ENCODE data around the gene TMEM92. TPM values are rescaled to one million over a fixed set of nuclear protein-coding genes. Genes with fewer than 3 reads are reported as not detected.
"Not testable (repeated sequence)": the region's sequence is repeated elsewhere in the genome, so short reads cannot be mapped to it uniquely, and the experiment has no call there.

Gene TMEM92
- total RNA-seq, 3 donors from 2014 or later: not detected

DNA sequence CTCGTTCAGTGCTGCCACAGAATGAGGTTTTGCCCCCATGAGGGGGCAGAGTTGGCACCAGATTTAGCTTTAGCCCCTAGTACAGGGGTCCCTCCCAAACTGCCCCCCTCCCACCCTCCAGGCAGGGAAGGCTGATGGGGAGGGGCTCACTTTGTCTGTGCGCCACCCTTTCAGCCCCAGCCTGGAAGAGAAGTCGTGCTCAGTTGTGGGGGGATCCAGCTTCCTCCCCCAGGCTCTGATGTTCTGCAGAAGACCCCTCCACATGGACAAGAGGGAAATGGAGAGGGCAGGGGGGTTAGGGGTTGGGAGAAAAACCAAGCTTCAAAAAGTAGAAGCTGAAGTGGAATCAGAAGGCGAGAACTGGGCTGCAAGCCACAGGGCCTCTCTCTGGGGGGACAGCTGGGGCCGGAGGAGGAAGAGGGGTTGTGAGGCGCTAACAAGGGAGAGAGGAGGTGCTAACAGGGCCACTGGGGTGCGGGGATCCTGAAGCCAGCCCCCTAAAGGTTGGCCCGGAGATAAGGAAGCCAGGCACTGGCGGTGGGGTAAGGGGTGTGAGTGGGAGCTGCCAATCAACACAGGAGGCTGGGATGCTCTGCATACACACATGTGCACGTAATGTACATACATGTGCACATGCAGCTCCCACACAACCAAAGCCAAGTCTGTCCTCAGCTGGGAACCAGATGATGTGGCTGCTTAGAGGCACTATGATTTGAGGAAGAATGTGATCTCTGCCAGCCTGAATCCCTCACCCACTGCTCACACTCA lies 7.0 kb upstream of the TMEM92 start:
- no peak overlapping the region for H3K4me3 Mint-ChIP-seq
- no peak for ATAC-seq

DNA sequence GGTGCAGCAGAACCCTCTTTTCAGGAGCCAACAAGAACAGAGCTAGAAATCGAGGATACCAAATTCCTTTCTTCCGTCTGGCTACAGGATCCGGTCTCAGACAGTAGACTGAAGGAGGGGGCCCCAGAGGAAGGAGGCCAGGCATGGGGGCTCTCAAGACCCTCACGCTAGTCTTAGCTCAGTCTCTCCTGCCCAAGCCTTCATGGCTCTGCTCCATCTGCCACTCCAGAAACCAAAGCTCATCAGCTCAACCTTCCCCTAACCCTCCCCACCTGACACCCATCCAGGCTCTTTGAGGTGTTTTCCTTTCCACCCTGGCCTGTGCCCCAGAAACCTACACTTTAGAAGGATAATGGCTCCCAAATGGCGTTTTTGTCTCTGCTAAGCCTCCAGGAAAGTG lies 6.2 kb upstream of the TMEM92 start:
- ATAC-seq (no peak), DNase-seq (no peak)
- Mint-ChIP-seq H3K9me3 (no peaks in the 10 kb centered on the region), H3K27me3 (ENCODE audit: low read depth) (peaks cover 16% of the 10 kb centered on the region), H3K4me1 (ENCODE audit: low read depth) (peaks cover 5% of the 10 kb centered on the region), H3K4me3 (no peak overlapping the region), H3K36me3 (ENCODE audit: insufficient read depth) (no peaks in the 10 kb centered on the region)

More for the DNA sequence above, 7.0 kb upstream of the TMEM92 start:
- no peaks in the 10 kb centered on the region for H3K4me1 Mint-ChIP-seq (ENCODE audit: low read depth)
- no peaks in the 10 kb centered on the region for H3K9me3 Mint-ChIP-seq
- no peaks in the 10 kb centered on the region for H3K36me3 Mint-ChIP-seq (ENCODE audit: insufficient read depth)
- peaks cover 11% of the 10 kb centered on the region for H3K27me3 Mint-ChIP-seq (ENCODE audit: low read depth)
- DNase-seq: no peak

DNA sequence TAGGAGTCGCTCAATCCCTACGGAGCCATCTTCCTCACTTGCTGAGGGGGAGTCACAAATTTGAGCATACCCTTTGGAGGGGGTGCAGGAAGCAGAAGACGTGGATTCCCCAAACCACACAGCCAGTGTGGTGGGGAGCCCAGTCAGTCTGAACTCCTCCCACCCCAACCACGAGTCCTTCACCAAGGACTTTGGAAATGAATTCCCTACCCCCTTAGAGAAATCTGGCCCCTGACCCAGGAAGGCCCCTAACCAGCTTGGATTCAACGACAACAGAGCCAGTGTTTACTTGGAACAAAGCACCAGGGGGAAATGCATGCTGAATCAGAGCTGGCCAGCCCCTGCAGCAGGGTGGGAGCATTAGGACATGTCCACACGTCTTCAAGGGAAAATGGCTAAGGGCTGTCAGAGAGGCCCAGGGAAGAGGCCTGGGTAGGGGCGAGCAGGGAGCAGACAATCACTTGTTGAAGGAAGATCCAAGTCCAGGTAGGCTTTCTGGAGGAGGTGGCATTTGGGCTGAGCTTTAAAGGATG lies 5.5 kb upstream of the TMEM92 start:
- no peak for DNase-seq
- peaks cover 14% of the 10 kb centered on the region for H3K27me3 Mint-ChIP-seq (ENCODE audit: low read depth)
- H3K36me3 Mint-ChIP-seq (ENCODE audit: insufficient read depth): no peaks in the 10 kb centered on the region
- ATAC-seq: no peak
- H3K4me1 Mint-ChIP-seq (ENCODE audit: low read depth): peaks cover 5% of the 10 kb centered on the region
- no peaks in the 10 kb centered on the region for H3K9me3 Mint-ChIP-seq
- no peak overlapping the region for H3K4me3 Mint-ChIP-seq

DNA sequence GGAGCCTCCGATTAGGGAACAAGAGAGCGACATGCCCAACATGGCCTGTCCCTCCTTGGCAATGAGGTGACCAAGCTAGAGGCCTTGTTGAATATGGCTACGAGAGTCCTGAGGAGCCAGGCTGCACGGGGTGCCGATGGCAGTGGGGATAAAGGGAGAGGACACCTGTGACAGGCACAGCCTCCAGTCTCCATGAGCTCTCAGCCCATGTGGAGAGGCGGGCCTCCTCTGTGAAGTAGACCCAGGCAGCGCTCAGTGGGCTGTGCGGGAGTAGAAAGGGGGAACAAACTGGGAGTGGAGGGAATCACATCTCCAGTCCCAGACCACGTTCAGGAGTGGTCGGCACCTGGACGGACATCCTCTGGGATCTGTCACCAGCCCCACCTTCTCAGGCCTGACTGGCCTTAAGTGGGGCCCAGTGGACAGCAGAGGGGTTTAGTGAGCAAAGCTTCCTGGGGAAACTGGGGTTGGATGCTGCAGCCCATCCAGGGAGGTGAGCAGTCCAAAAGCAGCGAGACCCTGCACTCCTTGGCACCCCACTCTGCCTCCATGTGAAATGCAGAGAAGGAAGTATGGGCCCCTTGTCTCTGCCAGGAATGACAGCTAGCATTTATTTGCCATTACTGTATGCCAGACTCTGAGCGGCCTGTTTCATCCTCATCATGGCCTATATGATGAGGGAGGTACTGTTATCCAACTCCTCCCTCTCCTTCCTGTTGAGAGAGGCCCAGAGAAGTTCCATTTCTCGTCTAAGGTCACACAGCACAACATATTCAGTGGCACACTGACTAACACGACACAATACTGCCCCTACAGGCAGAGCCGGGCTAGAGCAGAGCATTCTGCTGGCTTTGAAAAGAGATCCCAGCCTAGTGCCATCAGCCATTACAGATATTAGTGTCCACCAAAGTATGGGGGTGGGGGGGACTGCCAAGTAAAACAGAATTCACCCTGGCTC lies 4.5 kb upstream of the TMEM92 start:
- Mint-ChIP-seq H3K4me3 (no peak overlapping the region), H3K36me3 (ENCODE audit: insufficient read depth) (no peaks in the 10 kb centered on the region), H3K27me3 (ENCODE audit: low read depth) (peaks cover 22% of the 10 kb centered on the region), H3K4me1 (ENCODE audit: low read depth) (peaks cover 5% of the 10 kb centered on the region), H3K9me3 (no peaks in the 10 kb centered on the region)
- peak; percentile 45 for DNase-seq
- ATAC-seq: peak; percentile 81

DNA sequence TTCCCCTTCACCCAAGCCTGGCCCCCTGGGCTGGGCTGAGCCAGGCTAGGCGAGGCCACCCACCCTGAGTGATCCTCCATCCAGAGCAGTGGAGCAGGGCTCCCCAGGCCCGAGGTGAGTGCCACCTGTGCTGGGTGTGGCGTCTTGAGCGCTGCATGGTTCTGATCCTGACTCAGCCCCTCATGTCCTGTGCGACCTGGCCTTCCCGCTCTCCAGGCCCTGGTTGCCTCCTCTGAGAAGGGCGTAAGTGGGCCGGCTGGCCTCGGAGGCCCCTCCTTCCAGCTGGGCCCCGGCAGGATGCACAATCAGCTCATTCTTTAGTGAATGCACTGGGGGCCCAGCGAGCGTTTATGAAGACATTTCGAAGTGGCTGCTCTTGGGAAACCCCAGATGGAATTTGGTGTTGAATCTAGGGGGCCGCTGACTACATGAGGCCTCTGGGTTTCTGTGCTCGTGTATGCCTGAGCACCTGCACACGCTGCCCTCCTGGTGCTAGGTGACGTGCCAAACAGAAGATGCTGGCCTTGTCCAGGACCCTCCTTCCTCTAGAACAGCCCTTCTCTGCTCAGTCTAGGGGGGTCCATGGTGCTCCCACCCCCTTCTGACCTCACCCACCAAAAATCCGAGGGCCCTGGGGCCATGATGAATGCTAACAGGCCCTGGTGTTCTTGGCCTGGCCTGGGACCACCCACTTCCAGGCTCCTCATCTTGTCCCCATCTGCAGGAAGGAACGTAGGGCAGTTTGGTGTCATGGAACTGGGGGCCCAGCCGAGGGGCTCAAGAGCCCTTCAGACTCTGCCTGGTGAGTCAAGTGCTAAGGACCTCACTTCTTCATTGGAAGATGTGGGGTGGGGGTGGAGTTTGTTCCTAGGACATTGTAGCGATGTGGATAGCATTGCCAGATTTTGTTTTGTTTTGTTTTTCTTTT lies 3.6 kb upstream of the TMEM92 start:
- H3K9me3 Mint-ChIP-seq: no peaks in the 10 kb centered on the region
- no peak overlapping the region for H3K4me3 Mint-ChIP-seq
- H3K4me1 Mint-ChIP-seq (ENCODE audit: low read depth): peaks cover 5% of the 10 kb centered on the region
- DNase-seq (no peak), ATAC-seq (peak; percentile 7 to 9)
- peaks cover 29% of the 10 kb centered on the region for H3K27me3 Mint-ChIP-seq (ENCODE audit: low read depth)
- H3K36me3 Mint-ChIP-seq (ENCODE audit: insufficient read depth): no peaks in the 10 kb centered on the region

DNA sequence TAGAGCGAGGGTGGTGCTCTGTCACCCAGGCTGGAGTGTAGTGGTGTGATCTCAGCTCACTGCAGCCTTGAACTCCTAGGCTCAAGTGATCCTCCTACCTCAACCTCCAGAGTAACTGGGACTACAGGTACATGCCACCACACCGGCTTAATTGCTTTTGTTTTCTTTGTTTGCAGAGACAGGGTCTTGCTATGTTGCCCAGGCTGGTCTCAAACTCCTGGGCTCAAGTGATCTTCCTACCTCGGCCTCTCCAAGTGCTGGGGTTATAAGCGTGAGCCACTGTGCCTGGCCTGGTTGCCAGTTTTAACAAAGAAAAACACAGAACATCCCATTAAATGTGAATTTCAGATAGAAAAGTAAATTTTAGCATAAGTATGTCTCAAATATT lies 2.9 kb upstream of the TMEM92 start:
- H3K4me1 Mint-ChIP-seq (ENCODE audit: low read depth); H3K9me3 Mint-ChIP-seq; DNase-seq; ATAC-seq; H3K36me3 Mint-ChIP-seq (ENCODE audit: insufficient read depth); H3K4me3 Mint-ChIP-seq: not testable (repeated sequence)
- peaks cover 27% of the 10 kb centered on the region for H3K27me3 Mint-ChIP-seq (ENCODE audit: low read depth)

DNA sequence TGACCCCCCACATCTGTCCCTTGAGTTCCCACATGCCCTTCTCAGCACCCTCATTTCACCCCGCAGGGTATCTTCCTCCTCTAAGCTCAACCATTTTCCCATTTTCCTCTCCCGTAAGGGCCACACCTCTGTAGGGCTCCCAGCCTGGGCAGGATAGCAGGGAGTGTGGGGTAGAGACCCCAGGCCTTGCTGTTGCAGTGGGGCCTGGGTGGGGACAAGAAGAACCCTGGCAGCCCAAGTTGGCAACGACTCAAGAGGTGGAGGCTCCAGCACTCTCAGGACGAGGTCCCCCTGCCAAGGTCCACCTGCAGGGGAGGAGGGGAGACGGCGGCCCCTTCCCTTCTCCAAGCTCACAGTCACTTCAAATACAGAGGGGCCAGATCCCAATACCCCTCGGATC lies 2.0 kb upstream of the TMEM92 start:
- ATAC-seq (no peak), DNase-seq (no peak)
- Mint-ChIP-seq H3K4me1 (ENCODE audit: low read depth) (peaks cover 5% of the 10 kb centered on the region), H3K9me3 (no peaks in the 10 kb centered on the region), H3K27me3 (ENCODE audit: low read depth) (peaks cover 34% of the 10 kb centered on the region), H3K4me3 (peak overlapping the region; percentile 60), H3K36me3 (ENCODE audit: insufficient read depth) (no peaks in the 10 kb centered on the region)

DNA sequence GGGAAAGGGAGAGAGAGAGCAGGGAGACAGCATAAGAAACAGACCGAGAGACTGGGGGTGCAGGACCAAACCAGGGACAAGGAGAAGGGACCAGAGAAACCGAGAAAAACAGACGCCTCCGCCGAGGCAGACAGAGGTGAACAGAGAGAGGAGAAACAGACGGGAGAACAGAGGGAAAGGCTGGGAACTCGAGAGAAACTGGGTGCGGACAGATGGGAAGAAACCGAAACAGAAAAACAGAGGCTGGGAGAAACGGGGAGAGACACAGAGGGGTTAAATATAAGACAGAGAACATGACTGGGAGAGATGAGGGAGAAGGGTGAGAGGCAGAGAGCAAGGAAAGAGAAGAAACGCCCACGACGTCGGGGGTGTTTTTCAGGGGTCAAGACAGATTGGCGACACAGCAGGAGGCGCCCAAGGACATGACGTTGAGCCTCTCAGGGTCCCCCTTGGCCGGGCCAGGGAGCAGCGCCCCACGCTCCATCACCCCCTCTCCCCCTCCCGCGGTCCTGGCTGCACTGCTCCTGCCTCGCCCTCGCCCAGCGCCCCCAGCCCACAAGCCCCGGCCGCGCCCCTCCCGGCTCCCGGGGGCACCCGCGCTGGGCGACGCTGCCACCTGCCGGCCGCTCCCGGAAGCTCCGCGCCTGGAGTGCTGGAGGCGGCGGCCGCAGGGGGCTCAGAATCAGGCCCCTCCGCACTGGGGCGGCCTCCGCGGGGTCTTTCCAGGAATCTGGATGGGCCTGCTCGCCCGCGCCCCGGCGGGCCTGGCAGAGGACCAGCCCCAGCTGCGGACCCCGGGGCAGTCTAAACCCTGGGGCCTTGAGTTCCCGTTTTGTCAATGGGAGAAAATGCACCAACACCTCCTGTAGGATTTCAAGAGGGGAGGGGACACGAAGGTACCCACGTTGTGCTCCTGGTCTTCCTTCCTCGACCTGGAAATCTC lies 1.3 kb upstream of the TMEM92 start:
- ATAC-seq (peak; percentile 61 to 67), DNase-seq (peak; percentile 43)
- Mint-ChIP-seq H3K4me1 (ENCODE audit: low read depth) (peaks cover 5% of the 10 kb centered on the region), H3K36me3 (ENCODE audit: insufficient read depth) (no peaks in the 10 kb centered on the region), H3K4me3 (peak overlapping the region; percentile 60), H3K9me3 (no peaks in the 10 kb centered on the region), H3K27me3 (ENCODE audit: low read depth) (peaks cover 39% of the 10 kb centered on the region)

DNA sequence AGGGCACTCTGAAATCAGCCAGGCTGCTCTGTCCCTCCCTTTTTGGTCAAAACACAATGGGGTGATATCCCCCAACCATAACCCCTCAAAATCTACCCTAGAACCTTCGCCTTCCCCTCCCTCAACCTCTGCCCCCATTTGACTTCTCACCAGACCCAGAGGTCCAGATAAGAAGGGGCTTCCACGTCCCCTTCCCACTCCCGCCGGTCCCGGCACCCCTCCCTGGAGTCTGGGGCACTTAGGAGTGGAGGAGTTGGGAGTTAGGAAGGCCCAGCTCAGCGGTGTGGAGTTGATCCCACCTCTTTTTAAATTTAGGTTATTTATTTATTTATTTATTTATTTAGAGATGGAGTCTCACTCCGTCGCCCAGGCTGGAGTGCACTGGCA lies 619 bp upstream of the TMEM92 start:
- no peak for ATAC-seq
- H3K9me3 Mint-ChIP-seq: no peaks in the 10 kb centered on the region
- H3K27me3 Mint-ChIP-seq (ENCODE audit: low read depth): peaks cover 46% of the 10 kb centered on the region
- H3K4me1 Mint-ChIP-seq (ENCODE audit: low read depth): peaks cover 5% of the 10 kb centered on the region
- no peak overlapping the region for H3K4me3 Mint-ChIP-seq
- no peaks in the 10 kb centered on the region for H3K36me3 Mint-ChIP-seq (ENCODE audit: insufficient read depth)
- no peak for DNase-seq

DNA sequence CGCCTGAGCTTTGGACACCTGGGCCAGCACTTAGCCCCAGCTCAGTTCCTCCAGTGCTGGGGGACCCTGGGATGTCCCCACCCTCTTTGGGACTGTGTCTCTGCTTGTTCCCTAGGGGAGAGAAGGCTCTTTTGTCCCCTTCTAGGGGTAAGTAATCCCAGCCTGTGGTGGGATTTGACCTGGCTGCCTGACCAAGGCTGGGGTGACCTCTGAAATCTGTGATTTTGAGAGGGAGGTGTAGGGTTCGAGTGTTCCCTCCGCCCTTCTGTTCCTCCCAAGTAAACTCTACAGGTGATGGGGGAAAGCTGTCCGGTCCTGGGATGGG lies 593 bp downstream of the TMEM92 start:
- DNase-seq: no peak
- Mint-ChIP-seq H3K27me3 (ENCODE audit: low read depth) (peaks cover 49% of the 10 kb centered on the region), H3K9me3 (no peaks in the 10 kb centered on the region), H3K4me1 (ENCODE audit: low read depth) (peaks cover 5% of the 10 kb centered on the region), H3K4me3 (no peak overlapping the region), H3K36me3 (ENCODE audit: insufficient read depth) (no peaks in the 10 kb centered on the region)
- ATAC-seq: no peak

DNA sequence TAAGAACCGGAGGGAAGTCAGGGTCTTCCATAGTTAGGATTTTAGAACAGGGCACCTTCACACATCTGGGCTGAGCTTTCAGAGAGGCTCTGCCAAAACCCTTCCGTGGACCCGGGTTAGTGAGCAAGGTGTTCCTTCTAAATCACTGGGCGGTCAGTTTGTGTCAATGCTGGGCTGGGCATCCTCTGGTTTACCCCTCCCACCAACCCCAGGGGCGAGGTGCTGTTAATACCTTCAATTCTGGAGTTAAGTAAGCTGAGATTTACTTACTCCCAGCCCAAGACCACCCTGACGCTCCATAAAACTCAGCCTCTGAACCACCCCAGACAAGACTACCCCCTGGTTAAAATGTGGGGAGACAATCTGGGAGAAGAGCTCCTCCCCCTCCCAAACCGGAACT lies 1.0 kb downstream of the TMEM92 start:
- Mint-ChIP-seq H3K4me3 (no peak overlapping the region), H3K4me1 (ENCODE audit: low read depth) (peaks cover 5% of the 10 kb centered on the region), H3K27me3 (ENCODE audit: low read depth) (peaks cover 49% of the 10 kb centered on the region), H3K36me3 (ENCODE audit: insufficient read depth) (no peaks in the 10 kb centered on the region), H3K9me3 (no peaks in the 10 kb centered on the region)
- no peak for ATAC-seq
- no peak for DNase-seq

DNA sequence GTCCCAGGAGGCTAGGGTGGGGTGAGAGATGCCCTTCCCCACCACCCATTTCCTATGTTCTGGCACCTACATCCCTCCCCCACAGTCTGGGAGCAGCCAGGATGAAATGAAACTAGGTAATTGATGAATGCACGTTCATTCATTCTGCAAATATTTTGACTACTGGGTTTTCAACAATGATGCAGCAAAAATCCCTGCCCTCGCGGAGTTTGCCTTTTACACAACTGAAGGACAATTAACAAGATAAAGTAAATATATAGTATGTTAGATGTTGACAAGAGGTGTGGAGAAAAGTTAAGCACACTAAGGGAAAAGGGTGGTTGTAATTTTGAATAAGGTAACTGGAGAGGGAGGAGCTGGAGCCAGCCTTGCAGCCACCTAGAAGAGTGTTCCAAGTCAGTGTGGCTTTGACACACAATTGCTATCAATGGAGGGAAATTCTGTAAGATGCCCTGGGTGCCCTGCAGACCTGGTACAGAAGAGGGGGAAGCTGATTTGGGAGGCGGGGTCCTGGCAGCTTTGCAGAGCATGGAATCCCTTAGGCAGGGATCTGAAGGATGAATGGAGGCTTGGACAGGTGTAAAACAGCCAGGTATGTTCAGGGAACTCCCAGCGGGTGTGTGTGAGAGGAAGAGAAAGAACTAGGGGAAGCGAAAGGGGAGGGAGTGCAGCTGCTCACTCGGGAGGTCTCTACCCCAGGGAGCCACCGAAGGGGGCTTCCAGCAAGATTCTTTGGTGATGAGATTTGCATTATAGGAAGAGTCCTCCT lies 2.5 kb downstream of the TMEM92 start:
- peaks cover 55% of the 10 kb centered on the region for H3K27me3 Mint-ChIP-seq (ENCODE audit: low read depth)
- no peaks in the 10 kb centered on the region for H3K9me3 Mint-ChIP-seq
- no peaks in the 10 kb centered on the region for H3K36me3 Mint-ChIP-seq (ENCODE audit: insufficient read depth)
- ATAC-seq (no peak), DNase-seq (no peak)
- peaks cover 5% of the 10 kb centered on the region for H3K4me1 Mint-ChIP-seq (ENCODE audit: low read depth)
- H3K4me3 Mint-ChIP-seq: no peak overlapping the region
